Omental fat pad (tissue), 4 donors: Measurements from ENCODE around the gene TPRX1. TPM values are rescaled to one million over a fixed set of nuclear protein-coding genes. Genes with fewer than 3 reads are reported as not detected.
A peak's percentile ranks its signal among the peaks of the same experiment; 100 is the strongest.
"Not testable (repeated sequence)": the region's sequence is repeated elsewhere in the genome, so short reads cannot be mapped to it uniquely, and the experiment has no call there.

ENCODE experiments used
- ATAC-seq: fragments of 150-250 bp; one replicate; pipeline ENCODE4 v1.9.1; 2016; ENCODE audit warnings: mild to moderate bottlenecking, moderate library complexity; ENCODE audit not compliant: low FRiP score
- DNase-seq: peaks from one replicate; pipeline ENCODE4 v3.0.0-alpha.2; 2019; ENCODE audit warnings: low spot score
- total RNA-seq, 4 donors: library from RNA; depleted of rRNA; stranded (reverse); fragments of >200 nt; gene quantifications; one replicate each; pipeline ENCODE4 v1.1.0, GENCODE V29; 2016
- TF ChIP-seq, protein P1 (sequence below), 3 donors: fragments of 450-650 bp; IDR thresholded peaks; one replicate each; pipeline ENCODE4 v1.5.1; 2016 to 2017; ENCODE audit warnings: antibody characterized with exemption in 3 of 3, mild to moderate bottlenecking in 3 of 3, moderate library complexity in 2 of 3

The TPRX1 gene
- total RNA-seq, 4 donors from 2014 or later = not detected

- DNase-seq (no peak), ATAC-seq (no peak)
- TF ChIP-seq, protein P1, sequence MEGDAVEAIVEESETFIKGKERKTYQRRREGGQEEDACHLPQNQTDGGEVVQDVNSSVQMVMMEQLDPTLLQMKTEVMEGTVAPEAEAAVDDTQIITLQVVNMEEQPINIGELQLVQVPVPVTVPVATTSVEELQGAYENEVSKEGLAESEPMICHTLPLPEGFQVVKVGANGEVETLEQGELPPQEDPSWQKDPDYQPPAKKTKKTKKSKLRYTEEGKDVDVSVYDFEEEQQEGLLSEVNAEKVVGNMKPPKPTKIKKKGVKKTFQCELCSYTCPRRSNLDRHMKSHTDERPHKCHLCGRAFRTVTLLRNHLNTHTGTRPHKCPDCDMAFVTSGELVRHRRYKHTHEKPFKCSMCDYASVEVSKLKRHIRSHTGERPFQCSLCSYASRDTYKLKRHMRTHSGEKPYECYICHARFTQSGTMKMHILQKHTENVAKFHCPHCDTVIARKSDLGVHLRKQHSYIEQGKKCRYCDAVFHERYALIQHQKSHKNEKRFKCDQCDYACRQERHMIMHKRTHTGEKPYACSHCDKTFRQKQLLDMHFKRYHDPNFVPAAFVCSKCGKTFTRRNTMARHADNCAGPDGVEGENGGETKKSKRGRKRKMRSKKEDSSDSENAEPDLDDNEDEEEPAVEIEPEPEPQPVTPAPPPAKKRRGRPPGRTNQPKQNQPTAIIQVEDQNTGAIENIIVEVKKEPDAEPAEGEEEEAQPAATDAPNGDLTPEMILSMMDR (IDR thresholded peaks at IDR 0.05) = no peak
Observed at GRCh38 chr19:47813995-47814328, 9.6 kb upstream of the TPRX1 start.

GRCh38 chr19:47813304-47813994, 9.1 kb upstream of the TPRX1 start:
- peak; percentile 73 for DNase-seq
- ATAC-seq = no peak
- TF ChIP-seq, protein P1 (IDR thresholded peaks at IDR 0.05) = no peak

GRCh38 chr19:47806435-47806834, 2.1 kb upstream of the TPRX1 start:
- ATAC-seq (no peak), DNase-seq (no peak)
- TF ChIP-seq, protein P1 (IDR thresholded peaks at IDR 0.05) = no peak

DNA sequence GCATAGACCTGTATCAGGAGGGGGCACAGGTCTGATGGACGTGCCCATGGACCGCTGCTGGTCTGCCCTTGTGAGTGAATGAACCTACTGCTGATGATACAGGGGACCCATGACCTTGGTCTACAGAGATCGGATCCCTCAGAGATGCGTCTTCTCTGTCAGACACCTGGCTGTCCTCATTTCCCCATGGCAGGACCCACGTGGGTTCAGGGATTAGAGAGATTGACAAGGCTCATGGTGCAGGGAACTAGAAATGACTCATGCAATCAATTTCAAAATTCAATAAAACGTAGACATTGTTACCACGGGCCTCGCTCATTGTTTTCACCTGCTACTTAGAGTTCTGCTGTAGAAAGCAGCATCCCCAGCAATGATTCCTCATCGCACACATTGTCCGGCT, 962 bp upstream of the TPRX1 start:
- ATAC-seq (no peak), DNase-seq (no peak)
- TF ChIP-seq, protein P1 (IDR thresholded peaks at IDR 0.05) = no peak

DNA sequence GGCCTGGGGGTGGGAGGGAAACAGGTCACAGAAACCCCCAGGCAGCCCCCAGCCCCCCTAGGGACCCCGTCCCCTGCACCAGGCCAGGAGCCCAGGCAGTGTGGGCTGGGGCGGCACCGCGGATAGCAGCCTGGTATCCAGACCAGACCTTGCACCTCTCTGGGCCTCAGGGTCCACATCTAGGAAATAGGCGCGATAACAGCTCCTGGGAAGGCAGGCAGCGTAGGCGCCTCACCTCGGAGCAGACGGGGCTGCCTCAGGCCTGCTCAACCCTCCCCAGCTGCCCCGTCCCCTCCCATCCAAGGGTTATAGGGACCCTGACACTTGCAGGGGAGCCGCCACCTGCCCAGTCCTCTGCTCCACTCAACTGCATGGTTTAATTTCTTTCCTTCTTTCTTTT, 680 bp downstream of the TPRX1 start:
- not testable (repeated sequence) for ATAC-seq, DNase-seq

DNA sequence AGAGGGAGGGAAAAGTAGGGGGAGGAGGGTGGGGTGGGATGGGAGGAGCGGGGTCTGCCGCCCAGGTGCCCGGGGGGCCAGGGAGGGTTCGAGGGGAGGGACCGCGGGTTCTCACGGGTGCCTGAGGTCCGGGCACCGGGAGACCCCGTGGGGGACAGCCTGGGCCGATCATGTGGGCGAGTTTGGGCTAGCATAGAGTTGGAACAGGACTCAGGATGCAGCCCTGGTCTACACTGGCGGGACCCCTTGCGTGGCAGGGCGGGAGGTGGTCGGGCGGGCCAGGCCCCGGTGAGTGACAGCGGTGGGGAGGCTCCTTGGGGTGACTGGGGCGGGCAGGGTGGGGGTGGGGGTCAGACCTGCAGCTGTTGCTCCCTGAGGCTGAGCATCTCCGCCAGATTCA, 1.2 kb downstream of the TPRX1 start:
- not testable (repeated sequence) for ATAC-seq, DNase-seq

DNA sequence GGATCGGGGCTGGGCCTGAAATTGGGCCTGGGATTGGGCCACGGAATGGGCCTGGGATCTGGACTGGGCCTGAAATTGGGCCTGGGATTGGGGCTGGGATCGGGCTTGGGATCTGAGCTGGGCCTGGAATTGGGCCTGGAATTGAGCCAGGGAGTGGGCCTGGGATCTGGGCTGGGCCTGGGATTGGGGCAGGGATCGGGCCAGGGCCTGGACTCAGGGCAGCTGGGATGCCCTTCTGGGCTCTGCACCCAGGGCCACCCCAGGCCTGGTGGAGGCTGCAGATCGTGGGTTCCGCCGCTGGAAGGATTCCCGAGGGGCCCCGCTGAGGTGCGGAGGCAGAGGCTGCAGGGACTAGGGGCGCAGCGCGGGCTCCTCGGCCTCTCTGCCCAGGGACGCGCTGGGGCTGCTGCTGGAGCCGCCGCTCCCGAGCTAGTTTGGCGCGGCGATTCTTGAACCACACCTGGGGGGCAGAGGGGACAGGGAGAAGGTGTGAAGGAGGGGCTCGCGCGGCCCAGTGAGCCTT, 1.8 kb downstream of the TPRX1 start:
- ATAC-seq (no peak), DNase-seq (no peak)
- TF ChIP-seq, protein P1 (IDR thresholded peaks at IDR 0.05) = no peak

DNA sequence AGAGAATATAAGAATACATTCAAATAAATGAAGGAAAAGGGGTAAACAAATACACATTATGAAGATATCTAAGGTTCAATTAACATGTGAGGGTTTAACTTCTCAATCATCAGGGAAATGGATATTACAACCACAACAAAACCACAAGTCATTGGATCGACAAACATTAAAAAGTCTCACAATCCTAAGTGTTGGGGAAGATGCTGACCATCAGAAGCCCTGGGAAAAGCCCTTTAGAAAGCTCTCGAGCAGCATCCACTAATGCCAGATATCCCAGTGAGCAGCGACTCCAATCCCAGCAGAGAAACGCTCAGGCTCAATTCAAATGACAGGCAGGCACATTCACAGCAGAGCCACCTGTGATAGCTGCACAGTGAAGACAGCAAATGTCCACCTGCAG, 3.1 kb downstream of the TPRX1 start:
- TF ChIP-seq, protein P1 (IDR thresholded peaks at IDR 0.05) = no peak
- no peak for DNase-seq
- ATAC-seq = no peak
